ENCODE measurements around the gene TM2D3. TPM values are rescaled to one million over a fixed set of nuclear protein-coding genes. Genes with fewer than 3 reads are reported as not detected.

TM2D3 gene
- total RNA-seq, 1 experiment from 2014 or later: 34.9 TPM

DNA sequence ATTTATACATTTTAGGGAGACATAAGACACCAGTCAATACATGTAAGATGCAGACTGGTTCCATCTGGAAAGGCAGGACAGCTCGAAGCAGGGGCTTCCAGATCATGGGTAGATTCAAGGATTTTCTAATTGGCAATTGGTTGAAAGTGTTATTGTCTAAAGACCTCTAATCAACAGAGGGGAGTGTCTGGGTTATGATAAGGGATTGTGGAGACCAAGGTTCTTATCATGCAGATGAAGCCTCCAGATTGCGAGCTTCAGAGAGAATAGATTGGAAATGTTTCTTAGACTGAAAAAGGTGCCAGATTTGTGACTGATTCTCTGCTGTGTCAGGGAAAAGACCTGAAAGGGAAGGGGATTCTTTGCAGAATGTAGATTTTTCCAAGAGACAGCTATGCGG, 15.1 kb downstream of the TM2D3 start:
- H2BK5ac ChIP-seq (ENCODE audit: insufficient read length, low read length): no peak overlapping the region
- no peak overlapping the region for H3K18ac ChIP-seq (ENCODE audit: insufficient read length, low read depth, low read length)

More for the DNA sequence above, 15.1 kb downstream of the TM2D3 start:
- Histone ChIP-seq H2BK15ac (ENCODE audit: low read depth, low read length) (no peak overlapping the region), H3K79me1 (ENCODE audit: insufficient read depth, low read depth, low read length, poor library complexity, severe bottlenecking) (peaks cover 2% of the 10 kb centered on the region), H3K4me2 (ENCODE audit: insufficient read depth, insufficient read length, low read length) (no peak overlapping the region), H2BK12ac (ENCODE audit: insufficient read length, low read depth, low read length) (no peak overlapping the region), H3T11ph (ENCODE audit: low read length) (no peak overlapping the region), H3K4me1 (ENCODE audit: insufficient read depth, low read length) (no peaks in the 10 kb centered on the region), H3K23me2 (ENCODE audit: insufficient read length, low read depth, low read length, poor library complexity, severe bottlenecking) (no peaks in the 10 kb centered on the region), H3K27ac (ENCODE audit: insufficient read length, low read depth, low read length) (no peak overlapping the region), H2BK120ac (ENCODE audit: low read depth, low read length, poor library complexity, severe bottlenecking) (no peak overlapping the region), H3K9ac (ENCODE audit: extremely low read depth, insufficient read length, low read length) (no peak overlapping the region), H3K9me3 (ENCODE audit: control insufficient read depth, low read depth, low read length) (no peaks in the 10 kb centered on the region), H2AFZ (ENCODE audit: low read length) (no peak overlapping the region), H2AK5ac (ENCODE audit: insufficient read length, low read length) (no peak overlapping the region), H3K27me3 (ENCODE audit: insufficient read depth, low read length) (no peaks in the 10 kb centered on the region), H3K79me2 (ENCODE audit: insufficient read depth, low read length) (no peaks in the 10 kb centered on the region), H4K8ac (replicated peaks; ENCODE audit: insufficient read length, low read depth, low read length) (no peak overlapping the region), H4K5ac (ENCODE audit: insufficient read length, low read depth, low read length) (no peak overlapping the region), H3K4ac (ENCODE audit: low read depth, low read length) (no peak overlapping the region), H2BK20ac (ENCODE audit: low read depth, low read length, poor library complexity, severe bottlenecking) (no peak overlapping the region), H3K23ac (ENCODE audit: insufficient read length, low read depth, low read length) (no peak overlapping the region), H4K91ac (ENCODE audit: insufficient read length, low read depth, low read length) (no peak overlapping the region), H3K56ac (ENCODE audit: insufficient read length, low read depth, low read length) (no peak overlapping the region), H4K20me1 (ENCODE audit: control insufficient read depth, insufficient read depth, insufficient read length) (no peaks in the 10 kb centered on the region), H3K14ac (ENCODE audit: insufficient read depth, low read length) (no peak overlapping the region)
- TF ChIP-seq, protein P1, sequence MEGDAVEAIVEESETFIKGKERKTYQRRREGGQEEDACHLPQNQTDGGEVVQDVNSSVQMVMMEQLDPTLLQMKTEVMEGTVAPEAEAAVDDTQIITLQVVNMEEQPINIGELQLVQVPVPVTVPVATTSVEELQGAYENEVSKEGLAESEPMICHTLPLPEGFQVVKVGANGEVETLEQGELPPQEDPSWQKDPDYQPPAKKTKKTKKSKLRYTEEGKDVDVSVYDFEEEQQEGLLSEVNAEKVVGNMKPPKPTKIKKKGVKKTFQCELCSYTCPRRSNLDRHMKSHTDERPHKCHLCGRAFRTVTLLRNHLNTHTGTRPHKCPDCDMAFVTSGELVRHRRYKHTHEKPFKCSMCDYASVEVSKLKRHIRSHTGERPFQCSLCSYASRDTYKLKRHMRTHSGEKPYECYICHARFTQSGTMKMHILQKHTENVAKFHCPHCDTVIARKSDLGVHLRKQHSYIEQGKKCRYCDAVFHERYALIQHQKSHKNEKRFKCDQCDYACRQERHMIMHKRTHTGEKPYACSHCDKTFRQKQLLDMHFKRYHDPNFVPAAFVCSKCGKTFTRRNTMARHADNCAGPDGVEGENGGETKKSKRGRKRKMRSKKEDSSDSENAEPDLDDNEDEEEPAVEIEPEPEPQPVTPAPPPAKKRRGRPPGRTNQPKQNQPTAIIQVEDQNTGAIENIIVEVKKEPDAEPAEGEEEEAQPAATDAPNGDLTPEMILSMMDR (conservative IDR thresholded peaks at IDR 0.05): no peak
- peaks cover 0 to 16% (median 12%) of the 10 kb centered on the region in 3 experiments; a peak in 5 of 7 replicates for H3K36me3 Mint-ChIP-seq (ENCODE audit: insufficient read depth in 1 of 3, low read depth in 3 of 3)
- peaks cover 14 to 16% of the 10 kb centered on the region in 2 experiments for H3K4me1 Mint-ChIP-seq
- DNase-seq: no peak
- no CpG with 5 or more reads among the region's 3 CpGs for WGBS (ENCODE audit: extremely low coverage, insufficient read length, low lambda C conversion rate)
- peak overlapping the region in 1 of 3 experiments; percentile 9; a peak in 1 of 7 replicates for H3K27ac Mint-ChIP-seq
- H3K27me3 Mint-ChIP-seq (ENCODE audit: low read depth): no peaks in the 10 kb centered on the region
- no peak overlapping the region for H3K4me3 Mint-ChIP-seq
- no peaks in the 10 kb centered on the region for H3K9me3 Mint-ChIP-seq

Data from H9 (cell line).